ENCODE data around the gene CD46. TPM values are rescaled to one million over a fixed set of nuclear protein-coding genes. Genes with fewer than 3 reads are reported as not detected.

CD46 gene
- total RNA-seq, 2 donors from 2014 or later: 148 to 282 TPM

- intact Hi-C loops (cut with DNase I): no loop called here
- peaks cover 24% of the 10 kb centered on the region for H3K4me1 ChIP-seq
- no peaks in the 10 kb centered on the region for H3K9me3 ChIP-seq
- H3K27ac ChIP-seq: no peak overlapping the region
- no peak for TF ChIP-seq CTCF (IDR thresholded peaks at IDR 0.05)
- H3K36me3 ChIP-seq: no peaks in the 10 kb centered on the region
- no peaks in the 10 kb centered on the region for H3K27me3 ChIP-seq
- H3K4me3 ChIP-seq: no peak overlapping the region
- H3K9ac ChIP-seq (ENCODE audit: low read depth in 2 of 2, low read length in 2 of 2): no peak overlapping the region
- DNase-seq: no peak
These were observed 59.5 kb downstream of the CD46 start for GRCh38 chr1:207811319-207811718.

GRCh38 chr1:207811920-207812720 is 60.3 kb downstream of the CD46 start:
- peak; percentile 10 for TF ChIP-seq CTCF (IDR thresholded peaks at IDR 0.05)
- Histone ChIP-seq H3K9ac (ENCODE audit: low read depth in 2 of 2, low read length in 2 of 2) (no peak overlapping the region), H3K36me3 (no peaks in the 10 kb centered on the region), H3K4me3 (no peak overlapping the region), H3K4me1 (peaks cover 19% of the 10 kb centered on the region), H3K27ac (no peak overlapping the region), H3K27me3 (no peaks in the 10 kb centered on the region), H3K9me3 (no peaks in the 10 kb centered on the region)
- intact Hi-C loops (cut with DNase I): no loop called here
- no peak for DNase-seq

- peak overlapping the region; percentile 20 for H3K27ac ChIP-seq
These were observed 61.1 kb downstream of the CD46 start for GRCh38 chr1:207812778-207813511.

GRCh38 chr1:207813512-207813881 is 61.6 kb downstream of the CD46 start:
- TF ChIP-seq CTCF (IDR thresholded peaks at IDR 0.05): no peak
- Histone ChIP-seq H3K27ac (peak overlapping the region; percentile 20), H3K9ac (ENCODE audit: low read depth in 2 of 2, low read length in 2 of 2) (no peak overlapping the region), H3K36me3 (no peaks in the 10 kb centered on the region), H3K4me3 (no peak overlapping the region), H3K9me3 (no peaks in the 10 kb centered on the region), H3K27me3 (no peaks in the 10 kb centered on the region), H3K4me1 (peaks cover 12% of the 10 kb centered on the region)
- intact Hi-C loops (cut with DNase I): no loop called here
- DNase-seq: no peak

More at GRCh38 chr1:207812778-207813511, 61.1 kb downstream of the CD46 start:
- H3K9me3 ChIP-seq: no peaks in the 10 kb centered on the region
- no peaks in the 10 kb centered on the region for H3K36me3 ChIP-seq
- H3K4me1 ChIP-seq: peaks cover 16% of the 10 kb centered on the region
- H3K27me3 ChIP-seq: no peaks in the 10 kb centered on the region
- no peak overlapping the region for H3K9ac ChIP-seq (ENCODE audit: low read depth in 2 of 2, low read length in 2 of 2)
- intact Hi-C loops (cut with DNase I): no loop called here
- no peak overlapping the region for H3K4me3 ChIP-seq
- no peak for DNase-seq
- no peak for TF ChIP-seq CTCF (IDR thresholded peaks at IDR 0.05)

- no peak overlapping the region for H3K27ac ChIP-seq
- intact Hi-C loops (cut with DNase I): no loop called here
- DNase-seq: no peak
- H3K4me1 ChIP-seq: peaks cover 9% of the 10 kb centered on the region
- H3K9me3 ChIP-seq: no peaks in the 10 kb centered on the region
- peaks cover 4% of the 10 kb centered on the region for H3K36me3 ChIP-seq
- no peak overlapping the region for H3K9ac ChIP-seq (ENCODE audit: low read depth in 2 of 2, low read length in 2 of 2)
- no peak overlapping the region for H3K4me3 ChIP-seq
- no peaks in the 10 kb centered on the region for H3K27me3 ChIP-seq
- TF ChIP-seq CTCF (IDR thresholded peaks at IDR 0.05): no peak
These were observed 62.1 kb downstream of the CD46 start for GRCh38 chr1:207813946-207814345.

Measured in colonic mucosa (tissue), 4 donors.